KOPT-K1 (cell line): ENCODE measurements around the gene STAT2.

Experiments
- H3K27ac ChIP-seq: fragments of 200-600 bp; sonication (generic); 2 replicates; pipeline ENCODE4 v1.5.1; 2016; ENCODE audit warnings: antibody characterized with exemption, mild to moderate bottlenecking, low read depth, low read length; ENCODE audit not compliant: poor library complexity, severe bottlenecking
- H3K36me3 ChIP-seq: fragments of 200-600 bp; sonication (generic); 2 replicates; pipeline ENCODE4 v1.5.1; 2017; ENCODE audit warnings: antibody characterized with exemption, mild to moderate bottlenecking, low read length, moderate library complexity; ENCODE audit not compliant: insufficient read depth
- H3K9me3 ChIP-seq: fragments of 200-600 bp; sonication (generic); 2 replicates; pipeline ENCODE4 v1.5.1; 2017; ENCODE audit warnings: antibody characterized with exemption, low read length, mild to moderate bottlenecking; ENCODE audit not compliant: insufficient read depth, poor library complexity, severe bottlenecking

The STAT2 gene

GRCh38 chr12:56321027-56321426 lies 38.9 kb downstream of the STAT2 start:
- Histone ChIP-seq H3K36me3 (peaks cover 75% of the 10 kb centered on the region), H3K9me3 (no peaks in the 10 kb centered on the region), H3K27ac (no peak overlapping the region)

- H3K9me3 ChIP-seq, result no peaks in the 10 kb centered on the region
- peaks cover 59% of the 10 kb centered on the region for H3K36me3 ChIP-seq
- no peak overlapping the region for H3K27ac ChIP-seq
Measured at GRCh38 chr12:56317675-56318074, 42.2 kb downstream of the STAT2 start.

- peak within 1 kb of the TSS; percentile 85 for H3K27ac ChIP-seq
- H3K36me3 ChIP-seq, result peaks cover 58% of the 10 kb centered on the region
- no peaks in the 10 kb centered on the region for H3K9me3 ChIP-seq
Measured at GRCh38 chr12:56315622-56316473, 44.1 kb downstream of the STAT2 start, which contains the start of gene CNPY2. Gene CNPY2 (minus strand): TSS chr12:56315988. CDS start chr12:56315217, 771 bp downstream.

GRCh38 chr12:56315249-56315621 lies 44.7 kb downstream of the STAT2 start:
- Histone ChIP-seq H3K27ac (peak overlapping the region; percentile 85), H3K9me3 (no peaks in the 10 kb centered on the region), H3K36me3 (peaks cover 63% of the 10 kb centered on the region)

- no peaks in the 10 kb centered on the region for H3K9me3 ChIP-seq
- H3K36me3 ChIP-seq, result peaks cover 71% of the 10 kb centered on the region
- H3K27ac ChIP-seq, result no peak overlapping the region
Measured at GRCh38 chr12:56311003-56311402, 48.9 kb downstream of the STAT2 start.

- H3K27ac ChIP-seq, result no peak overlapping the region
- H3K9me3 ChIP-seq, result no peaks in the 10 kb centered on the region
- H3K36me3 ChIP-seq, result peaks cover 83% of the 10 kb centered on the region
Measured at GRCh38 chr12:56308714-56309113, 51.2 kb downstream of the STAT2 start.

GRCh38 chr12:56307221-56307965 lies 52.5 kb downstream of the STAT2 start:
- Histone ChIP-seq H3K36me3 (peaks cover 72% of the 10 kb centered on the region), H3K27ac (no peak overlapping the region), H3K9me3 (no peaks in the 10 kb centered on the region)

- Histone ChIP-seq H3K9me3 (no peaks in the 10 kb centered on the region), H3K27ac (no peak overlapping the region), H3K36me3 (peaks cover 58% of the 10 kb centered on the region)
Measured at GRCh38 chr12:56304872-56305590, 54.9 kb downstream of the STAT2 start.

GRCh38 chr12:56304276-56304675 lies 55.6 kb downstream of the STAT2 start:
- H3K27ac ChIP-seq, result no peak overlapping the region
- H3K36me3 ChIP-seq, result peaks cover 51% of the 10 kb centered on the region
- no peaks in the 10 kb centered on the region for H3K9me3 ChIP-seq

- peak overlapping the region; percentile 91 for H3K27ac ChIP-seq
- H3K9me3 ChIP-seq, result no peaks in the 10 kb centered on the region
- H3K36me3 ChIP-seq, result peaks cover 52% of the 10 kb centered on the region
Measured at GRCh38 chr12:56300644-56301464, 59.1 kb downstream of the STAT2 start.

- H3K36me3 ChIP-seq, result peaks cover 51% of the 10 kb centered on the region
- peak within 1 kb of the TSS; percentile 91 for H3K27ac ChIP-seq
- no peaks in the 10 kb centered on the region for H3K9me3 ChIP-seq
Measured at GRCh38 chr12:56299853-56300643, 59.9 kb downstream of the STAT2 start, which contains the start of gene CS. Gene CS (minus strand): TSS chr12:56300330. CDS start chr12:56300201, 129 bp downstream.

- H3K36me3 ChIP-seq, result peaks cover 46% of the 10 kb centered on the region
- H3K27ac ChIP-seq, result peak overlapping the region; percentile 91
- H3K9me3 ChIP-seq, result no peaks in the 10 kb centered on the region
Measured at GRCh38 chr12:56299308-56299852, 60.5 kb downstream of the STAT2 start.

GRCh38 chr12:56298828-56299227 lies 61.1 kb downstream of the STAT2 start:
- no peaks in the 10 kb centered on the region for H3K9me3 ChIP-seq
- peaks cover 46% of the 10 kb centered on the region for H3K36me3 ChIP-seq
- H3K27ac ChIP-seq, result peak overlapping the region; percentile 91
